H1 (cell line): Measurements from ENCODE around the gene CAMK2A.

ENCODE experiments used
- EGR1 ChIP-seq: IDR thresholded peaks from 2 replicates; pipeline ENCODE4 v1.6.1; 2011; ENCODE audit warnings: low read depth, low read length, borderline replicate concordance
- EZH2 ChIP-seq: fragments of 200-600 bp; sonication (generic); IDR thresholded peaks from 2 replicates; pipeline ENCODE4 v1.7.1; 2012; ENCODE audit warnings: low read depth, mild to moderate bottlenecking, moderate library complexity, low read length, inconsistent platforms; ENCODE audit not compliant: severe bottlenecking
- RXRA ChIP-seq: IDR thresholded peaks from 2 replicates; pipeline ENCODE4 v1.6.1; 2011; ENCODE audit warnings: low read depth, mild to moderate bottlenecking, low read length, moderate library complexity; ENCODE audit not compliant: insufficient read depth
- TF ChIP-seq, protein P1 (sequence below), 3 experiments: IDR thresholded peaks; 1 replicate in 2 of 3; 2 replicates in 1 of 3; pipeline versions ENCODE4 v1.5.1 to v1.6.1; 2011; ENCODE audit warnings: low read length in 3 of 3, mild to moderate bottlenecking in 3 of 3, inconsistent platforms in 2 of 3, low read depth in 1 of 3, moderate library complexity in 1 of 3; ENCODE audit not compliant: insufficient read depth in 1 of 3; ENCODE audit errors: control extremely low read depth in 1 of 3
- TF ChIP-seq, protein P2 (sequence below): IDR thresholded peaks from 2 replicates; pipeline ENCODE4 v1.6.1; 2011; ENCODE audit warnings: low read depth, mild to moderate bottlenecking, low read length; ENCODE audit not compliant: insufficient read depth
- TF ChIP-seq, protein P3 (sequence below): IDR thresholded peaks from 2 replicates; pipeline ENCODE4 v1.6.1; 2012; ENCODE audit warnings: inconsistent platforms

DNA sequence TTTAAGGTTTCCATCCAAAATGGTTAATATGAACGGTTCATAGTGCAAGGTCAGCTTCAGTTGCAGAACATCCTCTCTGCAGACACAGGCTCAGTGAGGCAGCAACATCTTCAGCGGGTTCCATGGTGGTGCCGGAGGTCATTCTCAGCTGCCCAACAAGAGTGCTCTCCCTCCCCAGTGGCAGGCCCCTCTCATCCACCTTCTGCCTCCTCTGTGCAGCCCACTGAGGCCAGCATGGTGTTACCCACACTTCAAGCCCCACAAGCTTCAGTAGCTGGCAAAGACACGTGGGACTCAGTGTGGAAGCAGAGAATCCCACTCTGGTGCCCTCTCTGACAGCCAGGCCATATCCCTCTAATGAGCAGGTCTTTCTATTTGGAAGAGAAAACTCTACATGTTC is 17.2 kb upstream of the CAMK2A start:
- no peak for TF ChIP-seq RXRA
- TF ChIP-seq EGR1: no peak
- TF ChIP-seq, protein P1, sequence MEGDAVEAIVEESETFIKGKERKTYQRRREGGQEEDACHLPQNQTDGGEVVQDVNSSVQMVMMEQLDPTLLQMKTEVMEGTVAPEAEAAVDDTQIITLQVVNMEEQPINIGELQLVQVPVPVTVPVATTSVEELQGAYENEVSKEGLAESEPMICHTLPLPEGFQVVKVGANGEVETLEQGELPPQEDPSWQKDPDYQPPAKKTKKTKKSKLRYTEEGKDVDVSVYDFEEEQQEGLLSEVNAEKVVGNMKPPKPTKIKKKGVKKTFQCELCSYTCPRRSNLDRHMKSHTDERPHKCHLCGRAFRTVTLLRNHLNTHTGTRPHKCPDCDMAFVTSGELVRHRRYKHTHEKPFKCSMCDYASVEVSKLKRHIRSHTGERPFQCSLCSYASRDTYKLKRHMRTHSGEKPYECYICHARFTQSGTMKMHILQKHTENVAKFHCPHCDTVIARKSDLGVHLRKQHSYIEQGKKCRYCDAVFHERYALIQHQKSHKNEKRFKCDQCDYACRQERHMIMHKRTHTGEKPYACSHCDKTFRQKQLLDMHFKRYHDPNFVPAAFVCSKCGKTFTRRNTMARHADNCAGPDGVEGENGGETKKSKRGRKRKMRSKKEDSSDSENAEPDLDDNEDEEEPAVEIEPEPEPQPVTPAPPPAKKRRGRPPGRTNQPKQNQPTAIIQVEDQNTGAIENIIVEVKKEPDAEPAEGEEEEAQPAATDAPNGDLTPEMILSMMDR (IDR thresholded peaks at IDR 0.05; ENCODE audit: control extremely low read depth in 1 of 3, insufficient read depth in 1 of 3, low read depth in 1 of 3, low read length in 3 of 3): no peak
- TF ChIP-seq, protein P2, sequence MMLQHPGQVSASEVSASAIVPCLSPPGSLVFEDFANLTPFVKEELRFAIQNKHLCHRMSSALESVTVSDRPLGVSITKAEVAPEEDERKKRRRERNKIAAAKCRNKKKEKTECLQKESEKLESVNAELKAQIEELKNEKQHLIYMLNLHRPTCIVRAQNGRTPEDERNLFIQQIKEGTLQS: no peak
- TF ChIP-seq, protein P3, sequence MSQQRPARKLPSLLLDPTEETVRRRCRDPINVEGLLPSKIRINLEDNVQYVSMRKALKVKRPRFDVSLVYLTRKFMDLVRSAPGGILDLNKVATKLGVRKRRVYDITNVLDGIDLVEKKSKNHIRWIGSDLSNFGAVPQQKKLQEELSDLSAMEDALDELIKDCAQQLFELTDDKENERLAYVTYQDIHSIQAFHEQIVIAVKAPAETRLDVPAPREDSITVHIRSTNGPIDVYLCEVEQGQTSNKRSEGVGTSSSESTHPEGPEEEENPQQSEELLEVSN: no peak
- no peak for TF ChIP-seq EZH2
